HL-60 (cell line): Measurements from ENCODE around the gene DDAH1.

Source experiments
- DNase-seq, 2 experiments: peaks; one replicate each; pipeline ENCODE4 v3.0.0-alpha.2; 2010 to 2020; ENCODE audit warnings: low read depth in 1 of 2, low spot score in 1 of 2
- H3K27ac ChIP-seq: fragments of 250-450 bp; sonication (Bioruptor Pico); replicated peaks from 2 replicates; pipeline ENCODE4 v1.5.1; 2020; ENCODE audit warnings: mild to moderate bottlenecking, moderate library complexity
- H3K27me3 ChIP-seq: fragments of 250-450 bp; sonication (Bioruptor Pico); 2 replicates; pipeline ENCODE4 v1.5.1; 2021; ENCODE audit warnings: mild to moderate bottlenecking, moderate library complexity; ENCODE audit not compliant: insufficient read depth, poor library complexity, severe bottlenecking
- H3K4me3 ChIP-seq: replicated peaks from 2 replicates; pipeline ENCODE4 v1.5.1; 2011; ENCODE audit warnings: mild to moderate bottlenecking, control low read depth, low read length; ENCODE audit not compliant: insufficient read depth
- CTCF ChIP-seq: IDR thresholded peaks from one replicate; pipeline ENCODE4 v1.5.1; 2011; ENCODE audit warnings: low read length, control low read depth, inconsistent platforms; ENCODE audit not compliant: insufficient read depth
- GABPA ChIP-seq: IDR thresholded peaks from 2 replicates; pipeline ENCODE4 v1.6.1; 2012; ENCODE audit warnings: low read depth
- POLR2AphosphoS5 ChIP-seq: IDR thresholded peaks from 2 replicates; pipeline ENCODE4 v1.6.1; 2012; ENCODE audit warnings: low read depth
- REST ChIP-seq: IDR thresholded peaks from 2 replicates; pipeline ENCODE4 v1.6.1; 2012; ENCODE audit warnings: low read depth; ENCODE audit not compliant: insufficient replicate concordance
- SPI1 ChIP-seq: IDR thresholded peaks from 2 replicates; pipeline ENCODE4 v1.6.1; 2012; ENCODE audit warnings: low read depth, mild to moderate bottlenecking, borderline replicate concordance

Gene DDAH1

GRCh38 chr1:85316321-85316720 lies 148.6 kb downstream of the DDAH1 start:
- DNase-seq: no peak
- no peaks in the 10 kb centered on the region for H3K27me3 ChIP-seq
- no peak overlapping the region for H3K27ac ChIP-seq
- TF ChIP-seq SPI1 (no peak), GABPA (no peak), REST (no peak), POLR2AphosphoS5 (no peak), CTCF (no peak)
- H3K4me3 ChIP-seq: no peak overlapping the region

- Histone ChIP-seq H3K27me3 (no peaks in the 10 kb centered on the region), H3K4me3 (no peak overlapping the region), H3K27ac (no peak overlapping the region)
- no peak for TF ChIP-seq CTCF
- no peak for TF ChIP-seq SPI1
- TF ChIP-seq REST: no peak
- no peak for TF ChIP-seq GABPA
- TF ChIP-seq POLR2AphosphoS5: no peak
- DNase-seq: no peak
These were observed 149.2 kb downstream of the DDAH1 start for GRCh38 chr1:85315789-85316188.

GRCh38 chr1:85314726-85315125 lies 150.2 kb downstream of the DDAH1 start:
- Histone ChIP-seq H3K4me3 (no peak overlapping the region), H3K27me3 (peaks cover 3% of the 10 kb centered on the region), H3K27ac (no peak overlapping the region)
- no peak for TF ChIP-seq GABPA
- TF ChIP-seq SPI1: no peak
- no peak for TF ChIP-seq REST
- no peak for DNase-seq
